Choroid plexus epithelial cell (primary cell): Measurements from ENCODE around the gene TBC1D3L.
"Not testable (repeated sequence)": the region's sequence is repeated elsewhere in the genome, so short reads cannot be mapped to it uniquely, and the experiment has no call there.

Experiments
- DNase-seq: peaks from one replicate; pipeline ENCODE4 v3.0.0-alpha.2; 2010; ENCODE audit warnings: low read depth
- H3K4me3 ChIP-seq: 2 replicates; pipeline ENCODE4 v1.5.1; 2011; ENCODE audit warnings: low read depth, mild to moderate bottlenecking, control low read depth, low read length, moderate library complexity

TBC1D3L gene

GRCh38 chr17:37988960-37989359 is at the start of gene TBC1D3L:
Gene TBC1D3L, minus strand, starts transcription at chr17:37989060. Its CDS starts 1,540 bp downstream, at chr17:37987520.
- DNase-seq, H3K4me3 ChIP-seq: not testable (repeated sequence)

- DNase-seq, H3K4me3 ChIP-seq: not testable (repeated sequence)
Observed at GRCh38 chr17:38003676-38004075, 14.8 kb upstream of the TBC1D3L start, which contains the start of gene TBC1D3D. Gene TBC1D3D, plus strand, starts transcription at chr17:38003976. Its CDS starts 1,585 bp downstream, at chr17:38005561.
